Transverse colon (tissue), 4 donors: Measurements from ENCODE around the gene LIPT2. TPM values are rescaled to one million over a fixed set of nuclear protein-coding genes. Genes with fewer than 3 reads are reported as not detected.

Experiments
- DNase-seq: peaks from one replicate; pipeline ENCODE4 v3.0.0-alpha.2; 2019
- H3K27ac ChIP-seq, 4 donors: fragments of 200-600 bp; sonication (generic); 2 replicates each; pipeline ENCODE4 v1.5.1; 2016 to 2018; ENCODE audit warnings: inconsistent platforms in 4 of 4
- H3K27me3 ChIP-seq: fragments of 200-600 bp; sonication (generic); 2 replicates; pipeline ENCODE4 v1.5.1; 2017; ENCODE audit warnings: inconsistent platforms
- H3K36me3 ChIP-seq, 4 donors: fragments of 200-600 bp; sonication (generic); 2 replicates each; pipeline ENCODE4 v1.5.1; 2017 to 2019; ENCODE audit warnings: inconsistent platforms in 4 of 4
- H3K4me1 ChIP-seq, 4 donors: fragments of 200-600 bp; sonication (generic); 2 replicates each; pipeline ENCODE4 v1.5.1; 2017 to 2020; ENCODE audit warnings: inconsistent platforms in 4 of 4
- H3K4me3 ChIP-seq, 4 donors: fragments of 200-600 bp; sonication (generic); 1 replicate in 1 of 4; 2 replicates in 3 of 4; pipeline versions ENCODE4 v1.5.1 to v1.6.1; 2017 to 2019; ENCODE audit warnings: inconsistent platforms in 4 of 4
- H3K9me3 ChIP-seq, 2 donors: fragments of 200-600 bp; sonication (generic); 2 replicates each; pipeline ENCODE4 v1.5.1; 2017 to 2019; ENCODE audit warnings: inconsistent platforms in 2 of 2
- EP300 ChIP-seq: sonication (generic); formaldehyde crosslinking; IDR thresholded peaks from one replicate; pipeline ENCODE4 v1.6.1; 2017; ENCODE audit warnings: antibody characterized with exemption, low read depth
- POLR2A ChIP-seq: fragments of 450-650 bp; IDR thresholded peaks from one replicate; pipeline ENCODE4 v1.6.1; 2016; ENCODE audit warnings: antibody characterized with exemption, mild to moderate bottlenecking, moderate library complexity
- POLR2AphosphoS5 ChIP-seq, 3 donors: sonication (generic); formaldehyde crosslinking; IDR thresholded peaks; one replicate each; pipeline ENCODE4 v1.6.1; 2016; ENCODE audit warnings: antibody characterized with exemption in 3 of 3
- whole genome bisulfite sequencing, 2 donors: methylation state at CpG; one replicate each; pipeline ENCODE4 v1.1.5; 2018; ENCODE audit warnings: low coverage in 1 of 2; 5-methylcytosine and 5-hydroxymethylcytosine counted together
- in situ Hi-C, 4 donors: fragments of 200-750 bp; cut with MboI; loops; one replicate each; pipeline versions ENCODE4 v1.15.0 to v1.15.1; 2017; ENCODE audit warnings: low sequenced_read_pairs in 3 of 4, low pct_ligation_motif_present in 1 of 4, low pct_unique_long_range_greater_than_20kb in 1 of 4
- intact Hi-C: fragments of 100-400 bp; cut with DNase I; formaldehyde crosslinking; loops from one replicate; pipeline ENCODE4 v1.15.1; 2023; ENCODE audit warnings: low total_unique reads
- total RNA-seq, 4 donors: library from RNA; depleted of rRNA; stranded (reverse); fragments of >200 nt; gene quantifications; one replicate each; pipeline ENCODE4 v1.1.0, GENCODE V29; 2016
- TF ChIP-seq, protein P1 (sequence below), 5 experiments: fragments of 200-600 bp in 3 of 5; fragments of 450-650 bp in 2 of 5; sonication (generic) in 3 of 5; IDR thresholded peaks; 1 replicate in 2 of 5; 2 replicates in 3 of 5; pipeline ENCODE4 v1.5.1; 2016 to 2017; ENCODE audit warnings: antibody characterized with exemption in 5 of 5, inconsistent platforms in 3 of 5, mild to moderate bottlenecking in 2 of 5, moderate library complexity in 1 of 5

Gene LIPT2
- total RNA-seq, 4 donors from 2014 or later = 4.1 to 11.6 (median 5.8) TPM

DNA sequence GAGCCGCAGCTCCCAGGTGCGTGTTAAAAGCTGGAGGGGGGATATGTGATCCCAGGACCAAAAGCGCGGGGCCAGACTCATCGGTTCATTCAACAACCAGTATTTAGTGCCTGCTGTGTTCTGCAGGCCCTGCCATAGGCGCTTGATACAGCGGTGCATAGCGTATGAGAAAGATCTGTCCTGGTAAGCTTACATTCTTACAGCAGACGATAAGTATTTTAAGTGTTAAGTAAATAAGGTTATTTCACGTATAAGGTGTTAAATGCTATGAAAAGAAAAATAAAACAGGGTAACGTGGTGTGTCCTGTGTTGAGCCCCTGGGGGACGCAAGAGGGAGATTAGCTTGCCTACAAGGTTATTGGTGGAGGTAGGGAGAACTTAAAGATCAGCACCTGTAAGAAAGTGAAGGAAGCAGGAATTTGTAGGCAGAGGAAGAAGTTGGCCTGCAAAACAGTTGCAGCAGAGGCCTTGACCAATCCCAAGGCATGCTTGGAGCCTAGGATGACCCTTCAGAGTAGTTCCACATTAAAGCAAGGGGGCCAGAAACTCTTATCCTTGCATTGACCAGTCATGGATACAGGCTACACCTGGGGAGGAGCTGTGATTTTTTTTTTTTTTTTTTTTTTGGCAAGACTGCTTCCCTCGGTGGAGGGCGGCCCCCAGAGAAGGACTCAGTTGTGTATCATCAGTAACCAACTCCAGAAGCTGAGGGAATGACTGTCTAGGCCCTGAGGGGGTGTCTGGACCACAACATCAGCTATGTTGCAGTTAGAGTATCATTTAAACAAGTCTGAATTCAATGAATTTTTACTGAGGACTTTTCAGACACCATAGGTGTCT is 487 bp upstream of the LIPT2 start:
- TF ChIP-seq POLR2A = no peak
- no peak for TF ChIP-seq EP300
- TF ChIP-seq, protein P1, sequence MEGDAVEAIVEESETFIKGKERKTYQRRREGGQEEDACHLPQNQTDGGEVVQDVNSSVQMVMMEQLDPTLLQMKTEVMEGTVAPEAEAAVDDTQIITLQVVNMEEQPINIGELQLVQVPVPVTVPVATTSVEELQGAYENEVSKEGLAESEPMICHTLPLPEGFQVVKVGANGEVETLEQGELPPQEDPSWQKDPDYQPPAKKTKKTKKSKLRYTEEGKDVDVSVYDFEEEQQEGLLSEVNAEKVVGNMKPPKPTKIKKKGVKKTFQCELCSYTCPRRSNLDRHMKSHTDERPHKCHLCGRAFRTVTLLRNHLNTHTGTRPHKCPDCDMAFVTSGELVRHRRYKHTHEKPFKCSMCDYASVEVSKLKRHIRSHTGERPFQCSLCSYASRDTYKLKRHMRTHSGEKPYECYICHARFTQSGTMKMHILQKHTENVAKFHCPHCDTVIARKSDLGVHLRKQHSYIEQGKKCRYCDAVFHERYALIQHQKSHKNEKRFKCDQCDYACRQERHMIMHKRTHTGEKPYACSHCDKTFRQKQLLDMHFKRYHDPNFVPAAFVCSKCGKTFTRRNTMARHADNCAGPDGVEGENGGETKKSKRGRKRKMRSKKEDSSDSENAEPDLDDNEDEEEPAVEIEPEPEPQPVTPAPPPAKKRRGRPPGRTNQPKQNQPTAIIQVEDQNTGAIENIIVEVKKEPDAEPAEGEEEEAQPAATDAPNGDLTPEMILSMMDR (IDR thresholded peaks at IDR 0.05) = no peak
- TF ChIP-seq POLR2AphosphoS5 (IDR thresholded peaks at IDR 0.05) = no peak
- Histone ChIP-seq H3K9me3 (no peaks in the 10 kb centered on the region), H3K27me3 (no peaks in the 10 kb centered on the region), H3K36me3 (no peaks in the 10 kb centered on the region), H3K27ac (peak overlapping the region; percentile 98 to 100 (median 99)), H3K4me3 (peak overlapping the region; percentile 58 to 98 (median 84)), H3K4me1 (peaks cover 0 to 16% (median 11%) of the 10 kb centered on the region in 4 donors)
- 8 to 12% methylated on average over 4 to 14 of the region's 14 CpGs for WGBS, 2 donors
- in situ Hi-C loops (no loop called here), intact Hi-C loops (loop anchor here (10.0 kb wide), 1 partner anchor 81 kb away; no protein-coding TSS in a partner anchor)
- DNase-seq = no peak

DNA sequence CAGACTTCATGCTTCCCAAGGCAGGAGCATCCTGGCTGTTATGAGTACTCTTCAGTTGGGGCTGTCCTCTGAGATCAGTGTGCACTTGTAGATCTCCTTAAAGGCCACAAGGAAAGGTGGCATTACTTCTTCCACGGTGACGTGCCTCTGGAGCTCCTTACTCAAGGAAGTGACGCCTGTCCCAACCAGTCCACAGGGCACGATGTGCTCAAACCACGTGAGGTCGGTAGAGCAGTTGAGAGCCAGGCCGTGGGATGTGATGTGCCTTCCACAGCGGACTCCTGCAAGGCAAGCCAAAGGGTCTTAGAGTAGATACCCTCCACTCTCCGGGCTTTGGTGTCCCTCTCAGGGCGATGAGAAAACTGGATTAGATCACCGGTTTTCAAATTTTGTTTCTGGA is 1.4 kb downstream of the LIPT2 start:
- H3K27ac ChIP-seq = peak overlapping the region in 2 of 4 donors; percentile 98

DNA sequence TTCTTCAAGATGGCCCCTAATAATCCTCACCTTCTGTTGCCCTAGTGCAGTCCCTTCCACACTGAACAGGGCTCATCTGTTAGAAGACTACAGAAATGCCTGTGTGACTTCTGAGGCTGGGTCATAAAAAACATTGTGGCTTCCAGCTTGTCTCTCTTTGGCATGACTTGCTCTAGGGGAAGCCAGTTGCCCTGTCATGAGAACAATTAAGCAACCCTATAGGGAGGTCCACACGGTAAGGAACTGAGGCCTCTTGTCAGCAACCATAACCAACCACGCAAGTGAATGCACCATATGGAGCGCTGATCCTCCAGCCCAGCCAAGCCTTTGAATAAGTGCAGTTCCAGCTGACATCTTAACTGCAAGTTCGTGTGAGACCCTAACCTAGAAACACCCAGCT is 2.6 kb downstream of the LIPT2 start:
- WGBS, 2 donors = 90% methylated on average over 4 of the region's 4 CpGs; no CpG with 5 or more reads in 1 of the 2 donors
- no peak for TF ChIP-seq POLR2AphosphoS5 (IDR thresholded peaks at IDR 0.05)
- no peak for TF ChIP-seq POLR2A
- TF ChIP-seq, protein P1 (IDR thresholded peaks at IDR 0.05) = no peak
- no peak for TF ChIP-seq EP300
- H3K27me3 ChIP-seq = no peaks in the 10 kb centered on the region
- intact Hi-C loops (loop anchor here (10.0 kb wide), 1 partner anchor 84 kb away; no protein-coding TSS in a partner anchor), in situ Hi-C loops (no loop called here)
- no peaks in the 10 kb centered on the region for H3K9me3 ChIP-seq
- DNase-seq = no peak
- no peak overlapping the region for H3K4me3 ChIP-seq
- H3K36me3 ChIP-seq = no peaks in the 10 kb centered on the region
- peaks cover 0 to 16% (median 11%) of the 10 kb centered on the region in 4 donors for H3K4me1 ChIP-seq
- H3K27ac ChIP-seq = no peak overlapping the region

More for the DNA sequence above, 1.4 kb downstream of the LIPT2 start:
- DNase-seq = no peak
- Histone ChIP-seq H3K9me3 (no peaks in the 10 kb centered on the region), H3K27me3 (no peaks in the 10 kb centered on the region), H3K36me3 (no peaks in the 10 kb centered on the region), H3K4me3 (no peak overlapping the region), H3K4me1 (peaks cover 0 to 16% (median 11%) of the 10 kb centered on the region in 4 donors)
- in situ Hi-C loops (no loop called here), intact Hi-C loops (loop anchor here (10.0 kb wide), 1 partner anchor 83 kb away; no protein-coding TSS in a partner anchor)
- TF ChIP-seq EP300 (no peak), POLR2A (no peak)
- TF ChIP-seq, protein P1 (IDR thresholded peaks at IDR 0.05) = no peak
- 82 to 94% methylated on average over 3 to 11 of the region's 11 CpGs for WGBS, 2 donors

DNA sequence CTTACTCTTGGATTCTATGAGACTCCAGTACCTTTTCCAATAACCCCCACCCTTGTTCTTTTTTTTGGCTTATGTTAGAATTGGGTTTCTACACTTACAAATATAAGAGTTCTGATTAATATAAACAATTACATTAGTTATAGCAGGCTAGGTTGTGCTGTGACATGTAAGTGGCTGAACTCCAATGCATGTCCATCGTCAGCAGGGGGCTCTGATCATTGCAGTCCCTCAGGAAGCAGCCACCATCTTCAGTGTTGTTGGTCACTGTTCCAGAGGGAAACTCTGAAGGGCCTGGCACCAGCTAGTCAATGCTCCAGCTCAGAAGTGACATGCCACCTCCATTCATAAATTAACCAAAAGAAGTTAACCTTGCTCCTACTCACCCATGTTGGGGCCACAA is 5.6 kb downstream of the LIPT2 start:
- Histone ChIP-seq H3K4me1 (peaks cover 0 to 7% (median 3%) of the 10 kb centered on the region in 4 donors), H3K4me3 (no peak overlapping the region), H3K36me3 (no peaks in the 10 kb centered on the region), H3K27me3 (no peaks in the 10 kb centered on the region), H3K9me3 (no peaks in the 10 kb centered on the region), H3K27ac (no peak overlapping the region)
- WGBS, 2 donors = 50 to 68% methylated on average over 1 of the region's 1 CpG
- in situ Hi-C loops = no loop called here
- intact Hi-C loops = no loop called here
- no peak for DNase-seq
- TF ChIP-seq POLR2AphosphoS5 (IDR thresholded peaks at IDR 0.05) = no peak
- TF ChIP-seq, protein P1 (IDR thresholded peaks at IDR 0.05) = no peak
